Stimulated activated CD8-positive, alpha-beta memory T cell treated with anti-CD3 and anti-CD28 coated beads, Interleukin-4, amount 100 ng/mL, for 4 hours (primary cell): ENCODE measurements around the gene ZNF608.

Experiments
- DNase-seq, 2 donors: peaks; one replicate each; pipeline ENCODE4 v3.0.0-alpha.2; 2020; ENCODE audit warnings: low read depth in 2 of 2, low spot score in 1 of 2

ZNF608 gene, protein sequence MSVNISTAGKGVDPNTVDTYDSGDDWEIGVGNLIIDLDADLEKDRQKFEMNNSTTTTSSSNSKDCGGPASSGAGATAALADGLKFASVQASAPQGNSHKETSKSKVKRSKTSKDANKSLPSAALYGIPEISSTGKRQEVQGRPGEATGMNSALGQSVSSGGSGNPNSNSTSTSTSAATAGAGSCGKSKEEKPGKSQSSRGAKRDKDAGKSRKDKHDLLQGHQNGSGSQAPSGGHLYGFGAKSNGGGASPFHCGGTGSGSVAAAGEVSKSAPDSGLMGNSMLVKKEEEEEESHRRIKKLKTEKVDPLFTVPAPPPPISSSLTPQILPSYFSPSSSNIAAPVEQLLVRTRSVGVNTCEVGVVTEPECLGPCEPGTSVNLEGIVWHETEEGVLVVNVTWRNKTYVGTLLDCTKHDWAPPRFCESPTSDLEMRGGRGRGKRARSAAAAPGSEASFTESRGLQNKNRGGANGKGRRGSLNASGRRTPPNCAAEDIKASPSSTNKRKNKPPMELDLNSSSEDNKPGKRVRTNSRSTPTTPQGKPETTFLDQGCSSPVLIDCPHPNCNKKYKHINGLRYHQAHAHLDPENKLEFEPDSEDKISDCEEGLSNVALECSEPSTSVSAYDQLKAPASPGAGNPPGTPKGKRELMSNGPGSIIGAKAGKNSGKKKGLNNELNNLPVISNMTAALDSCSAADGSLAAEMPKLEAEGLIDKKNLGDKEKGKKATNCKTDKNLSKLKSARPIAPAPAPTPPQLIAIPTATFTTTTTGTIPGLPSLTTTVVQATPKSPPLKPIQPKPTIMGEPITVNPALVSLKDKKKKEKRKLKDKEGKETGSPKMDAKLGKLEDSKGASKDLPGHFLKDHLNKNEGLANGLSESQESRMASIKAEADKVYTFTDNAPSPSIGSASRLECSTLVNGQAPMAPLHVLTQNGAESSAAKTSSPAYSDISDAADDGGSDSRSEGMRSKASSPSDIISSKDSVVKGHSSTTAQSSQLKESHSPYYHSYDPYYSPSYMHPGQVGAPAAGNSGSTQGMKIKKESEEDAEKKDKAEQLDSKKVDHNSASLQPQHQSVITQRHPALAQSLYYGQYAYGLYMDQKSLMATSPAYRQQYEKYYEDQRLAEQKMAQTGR (N-terminal part only)

DNA sequence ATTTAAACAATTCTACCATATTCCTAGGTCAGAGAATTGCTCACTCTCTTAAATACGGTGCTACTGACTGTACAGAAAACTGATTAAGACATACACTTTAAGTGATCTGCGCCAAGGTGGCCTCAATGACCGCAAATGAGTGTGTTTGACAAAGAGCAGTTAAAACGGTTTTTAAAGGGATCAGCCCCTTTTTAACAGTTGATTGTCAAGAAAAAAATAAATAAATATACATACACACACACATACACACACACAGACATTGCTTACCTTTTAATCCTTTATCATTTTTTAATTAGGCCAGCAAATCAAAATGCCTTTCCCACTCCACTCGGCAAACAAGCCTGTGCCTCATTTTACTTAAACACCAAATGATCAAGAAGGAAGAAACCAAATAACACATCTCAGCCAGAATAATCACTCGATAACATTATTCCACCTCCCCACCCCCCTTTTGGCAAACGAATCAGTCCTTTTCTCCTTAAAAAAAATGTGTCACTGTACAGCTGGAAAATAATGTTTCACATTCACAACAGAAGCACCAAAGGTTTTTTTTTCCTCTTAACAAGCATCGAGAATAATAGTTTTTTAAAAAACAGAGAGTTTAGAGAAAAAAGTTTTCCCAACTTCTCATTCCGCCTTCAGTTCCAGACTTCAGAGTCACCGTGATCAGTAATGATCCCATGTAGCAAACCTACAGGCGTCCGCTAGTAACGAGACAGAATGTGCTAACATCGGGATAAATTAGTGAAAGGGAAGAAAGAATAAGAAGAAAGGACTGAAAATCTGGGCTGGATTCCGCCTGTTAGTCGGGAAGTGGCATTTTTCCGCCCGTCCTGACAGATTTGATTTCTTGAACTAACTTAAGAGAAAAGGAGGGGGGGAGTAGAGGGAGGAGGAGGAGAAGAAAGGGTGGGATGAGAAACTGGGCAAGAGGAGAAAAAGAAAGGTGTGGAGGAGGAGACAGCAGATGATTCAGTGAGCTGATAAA lies at the start of gene ZNF608:
Gene ZNF608 (minus strand): TSS at position 712 of the 988 bp plus-strand sequence. CDS start 1,650 bp downstream, outside the sequence.
- no peak for DNase-seq

- no peak for DNase-seq
Observed at GRCh38 chr5:124795829-124796228, 49.4 kb upstream of the ZNF608 start.

- DNase-seq: no peak
Observed at GRCh38 chr5:124790895-124791732, 44.7 kb upstream of the ZNF608 start.

DNA sequence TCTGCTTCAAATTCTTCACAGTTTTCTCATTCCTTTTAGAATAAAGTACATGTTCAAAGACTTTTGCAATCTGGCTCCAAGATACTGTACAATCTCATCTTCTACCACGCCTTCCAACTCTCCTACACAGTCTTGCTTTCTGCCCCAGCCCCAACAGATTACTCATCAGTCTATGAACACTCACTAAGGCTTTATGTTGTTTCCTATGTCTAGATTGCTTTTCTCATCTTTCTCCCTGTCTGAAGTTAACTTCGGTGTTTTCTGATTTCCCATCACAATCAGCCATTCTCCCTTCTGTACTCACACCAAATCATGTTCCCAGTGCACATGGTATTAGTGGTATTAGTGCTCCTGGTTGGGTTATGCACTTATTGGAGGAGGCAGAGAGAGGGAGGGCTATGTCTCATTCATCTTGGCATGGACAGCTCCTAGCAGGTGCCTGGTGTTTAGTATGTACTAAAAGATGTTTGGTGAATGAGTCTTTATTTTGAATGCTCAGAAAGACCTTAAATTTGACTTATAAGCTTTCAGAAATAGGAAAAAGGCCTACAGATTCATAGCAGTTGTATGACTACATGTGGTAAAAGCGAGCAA lies 44.0 kb upstream of the ZNF608 start:
- DNase-seq: no peak

DNA sequence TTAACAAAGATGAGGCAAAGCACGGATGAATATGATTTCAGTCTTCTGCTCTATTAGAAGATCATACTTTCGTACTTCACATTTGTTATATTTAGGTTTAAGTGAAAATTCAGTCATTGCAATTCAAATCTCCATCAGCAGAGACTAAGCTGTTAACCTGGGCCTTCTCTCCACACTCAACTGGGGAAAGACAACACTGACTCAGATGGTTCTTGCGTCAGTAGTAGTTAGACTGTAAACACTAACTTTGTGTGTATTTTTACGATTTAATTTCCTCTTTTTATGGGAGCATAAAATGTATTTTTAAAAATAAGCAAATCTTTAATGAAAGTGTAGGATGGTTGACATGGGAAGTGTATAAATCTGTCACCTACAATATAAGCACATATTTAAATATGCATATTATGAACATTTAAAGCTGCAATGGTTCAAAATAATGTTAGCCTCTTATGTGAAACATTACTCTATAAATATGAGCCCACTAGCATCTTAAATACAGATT lies 42.7 kb upstream of the ZNF608 start:
- no peak for DNase-seq

DNA sequence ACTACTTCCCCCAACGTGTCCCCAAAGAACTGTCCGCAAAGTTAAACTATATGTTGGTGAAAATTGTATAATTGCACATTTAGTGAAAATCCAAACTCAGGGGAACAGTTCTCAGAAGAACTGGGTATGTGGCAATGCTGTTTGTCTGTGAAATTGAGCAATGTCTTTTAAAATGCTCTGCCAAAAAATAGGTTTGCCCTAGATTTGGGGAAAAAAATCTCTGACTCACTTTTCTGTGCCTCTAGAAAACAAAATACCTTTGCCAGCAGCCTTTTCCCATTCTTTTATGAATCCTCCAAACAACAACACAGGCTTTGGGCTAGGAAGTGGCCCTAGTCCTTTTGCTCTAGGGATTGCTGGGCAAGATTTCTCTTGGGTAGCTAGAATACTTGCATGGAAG lies 37.4 kb upstream of the ZNF608 start:
- DNase-seq: no peak

DNA sequence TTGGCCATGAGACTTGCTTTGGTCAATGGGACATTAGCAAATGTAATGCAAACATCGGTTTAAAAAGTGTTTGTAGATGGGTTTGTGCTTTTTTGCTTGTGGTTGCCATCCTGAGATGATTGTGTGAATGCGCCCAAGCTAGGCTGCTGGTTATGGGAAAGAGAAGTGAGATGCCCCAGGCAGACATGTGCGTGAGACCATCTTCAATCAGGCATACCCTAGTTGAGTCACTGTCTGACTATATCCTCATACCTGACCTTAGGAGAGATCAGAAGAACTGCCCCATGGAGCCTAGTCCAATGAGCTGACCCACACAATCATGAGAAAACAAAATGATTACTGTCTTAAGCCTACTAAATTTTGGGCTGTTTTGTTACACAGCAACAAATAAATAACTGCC lies 36.8 kb upstream of the ZNF608 start:
- no peak for DNase-seq

DNA sequence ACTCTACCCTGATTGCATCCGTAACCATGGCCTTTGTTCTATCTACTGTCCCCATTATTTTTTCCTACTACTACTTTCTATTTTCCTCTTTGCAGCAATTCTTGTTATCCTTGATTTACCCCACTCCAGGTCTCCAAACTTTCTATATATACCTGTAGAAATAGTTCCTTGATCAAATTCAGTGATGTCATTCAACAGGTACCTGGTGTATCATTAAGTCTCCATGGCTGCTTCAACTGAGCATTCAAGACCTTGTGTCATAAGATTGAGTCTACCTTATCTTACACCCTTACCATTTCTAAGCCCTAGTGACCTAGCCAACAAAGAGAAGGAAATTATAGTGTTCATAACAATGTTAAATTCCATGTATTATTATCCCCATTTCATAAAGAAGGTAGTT lies 35.8 kb upstream of the ZNF608 start:
- DNase-seq: no peak

- no peak for DNase-seq
Observed at GRCh38 chr5:124780011-124780410, 33.6 kb upstream of the ZNF608 start.

- no peak for DNase-seq
Observed at GRCh38 chr5:124773315-124774311, 27.2 kb upstream of the ZNF608 start.

GRCh38 chr5:124772457-124773200 lies 26.2 kb upstream of the ZNF608 start:
- no peak for DNase-seq

GRCh38 chr5:124771761-124772160 lies 25.3 kb upstream of the ZNF608 start:
- DNase-seq: no peak

DNA sequence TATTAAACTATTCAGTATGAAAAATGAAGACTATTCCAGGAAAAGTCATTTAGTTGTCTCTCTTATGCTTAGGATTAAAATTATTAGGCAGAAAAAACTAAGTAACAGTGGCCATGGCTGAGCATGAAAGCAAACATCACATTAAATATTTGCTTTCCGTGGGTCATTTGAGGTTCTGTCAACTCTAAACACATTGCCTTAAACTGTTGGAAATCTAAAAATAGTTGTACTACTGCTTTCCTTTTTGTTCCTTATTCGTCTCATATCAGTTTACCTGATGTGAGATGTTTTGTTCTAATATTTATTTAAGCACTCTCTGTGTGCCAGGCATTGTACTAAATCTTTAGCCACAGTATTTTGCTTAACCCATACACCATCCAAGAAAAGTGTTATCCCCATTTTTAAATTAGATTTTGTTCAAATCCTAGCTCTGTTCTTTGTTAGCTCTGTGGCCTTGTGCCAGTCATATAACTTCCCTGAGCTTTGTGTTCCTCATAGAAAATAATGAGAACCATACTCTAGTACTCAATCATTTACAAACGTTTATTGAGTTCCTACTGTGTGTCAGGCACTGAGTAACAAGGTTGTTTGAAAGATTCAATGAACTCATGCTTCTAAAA lies 18.7 kb upstream of the ZNF608 start:
- DNase-seq: no peak

DNA sequence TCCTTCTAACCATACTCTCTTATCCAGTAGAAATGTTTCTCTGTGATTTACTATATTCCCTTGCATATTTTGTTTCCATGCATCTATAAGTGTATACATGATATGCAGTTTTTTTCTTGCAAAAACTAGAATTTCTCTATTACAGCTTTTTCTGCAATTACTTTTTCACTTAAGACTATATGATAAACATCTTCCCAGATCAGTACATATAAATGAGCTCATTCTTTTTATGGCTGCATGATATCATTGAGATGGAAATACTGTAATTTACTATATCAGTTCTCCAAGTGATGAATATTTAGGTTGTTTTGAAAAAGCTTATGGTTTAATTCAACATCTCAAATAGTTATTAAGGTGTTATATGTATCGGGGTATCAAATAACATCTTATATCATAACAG lies 18.1 kb upstream of the ZNF608 start:
- DNase-seq: no peak

DNA sequence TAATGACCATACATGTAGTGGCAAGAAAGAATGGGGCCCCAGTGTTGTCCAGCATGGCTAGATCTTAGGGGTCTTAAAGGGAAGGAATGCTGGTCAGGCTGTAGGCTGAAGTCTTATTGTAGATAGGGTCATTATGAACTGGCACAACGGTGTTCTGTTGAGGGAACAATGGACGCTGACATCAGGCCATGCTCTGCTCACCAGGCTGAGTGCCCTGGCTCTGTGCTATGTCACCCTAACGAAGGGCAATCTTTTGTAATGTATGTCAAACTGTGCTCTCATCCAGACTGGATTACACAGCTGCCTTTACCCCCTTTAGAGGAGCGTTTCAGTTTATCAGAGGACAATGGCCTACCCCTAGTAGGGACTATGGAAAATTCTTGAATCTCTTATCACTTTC lies 14.6 kb upstream of the ZNF608 start:
- DNase-seq: no peak

DNA sequence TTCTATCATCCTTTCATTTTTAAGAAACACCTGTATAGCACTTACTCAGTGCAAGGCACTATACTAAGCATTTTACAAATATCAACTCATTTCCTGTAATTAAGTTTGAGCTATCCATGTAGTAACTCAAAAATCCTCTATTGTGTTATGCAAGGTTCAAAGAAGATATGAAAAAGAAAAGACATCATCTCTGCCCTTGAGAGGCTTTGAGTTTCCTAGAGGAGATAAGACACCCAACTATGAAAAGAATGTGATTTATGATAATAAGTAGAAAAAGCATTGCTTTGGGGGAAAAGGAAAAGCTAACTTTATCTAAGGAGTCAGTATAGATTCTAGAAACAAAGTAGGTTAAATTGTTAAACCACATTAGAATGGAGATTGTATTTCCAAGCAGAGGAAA lies 14.2 kb upstream of the ZNF608 start:
- DNase-seq: no peak

DNA sequence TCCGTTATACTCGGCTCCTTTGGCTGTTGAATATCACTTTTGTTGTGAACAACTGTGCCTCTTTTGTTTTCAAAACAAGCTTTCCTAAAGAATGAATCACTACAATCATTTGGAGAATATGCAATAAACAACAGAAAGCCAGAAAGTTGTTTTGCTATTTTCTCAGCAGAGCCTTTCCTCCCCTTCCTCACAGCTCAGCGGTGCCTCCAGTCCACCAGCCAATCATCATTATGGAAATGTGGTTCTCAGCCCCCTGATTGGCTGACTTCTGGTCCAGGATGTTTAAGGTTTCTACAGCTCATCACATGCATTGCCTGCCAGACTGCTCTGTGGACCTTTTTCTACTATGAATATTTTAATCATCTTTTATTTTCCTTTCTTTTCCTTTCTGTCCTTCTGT lies 9.1 kb upstream of the ZNF608 start:
- no peak for DNase-seq
